ENCODE measurements around the gene CNTNAP1.

The CNTNAP1 gene

GRCh38 chr17:42697108-42697811 lies 14.9 kb downstream of the CNTNAP1 start:
- no peak for DNase-seq (ENCODE audit: low read depth)
- H3K4me3 ChIP-seq (ENCODE audit: low read depth, low read length), result no peak overlapping the region
- TF ChIP-seq CTCF (IDR thresholded peaks at IDR 0.05; ENCODE audit: low read depth, low read length, missing control alignments), result no peak

GRCh38 chr17:42698736-42699414 lies 16.5 kb downstream of the CNTNAP1 start:
- DNase-seq (ENCODE audit: low read depth), result no peak
- TF ChIP-seq CTCF (IDR thresholded peaks at IDR 0.05; ENCODE audit: low read depth, low read length, missing control alignments), result no peak

GRCh38 chr17:42699415-42699740 lies 17.0 kb downstream of the CNTNAP1 start:
- no peak overlapping the region for H3K4me3 ChIP-seq (ENCODE audit: low read depth, low read length)
- TF ChIP-seq CTCF (IDR thresholded peaks at IDR 0.05; ENCODE audit: low read depth, low read length, missing control alignments), result no peak
- no peak for DNase-seq (ENCODE audit: low read depth)

More at GRCh38 chr17:42698736-42699414, 16.5 kb downstream of the CNTNAP1 start:
- no peak overlapping the region for H3K4me3 ChIP-seq (ENCODE audit: low read depth, low read length)

- no peak for DNase-seq (ENCODE audit: low read depth)
- H3K4me3 ChIP-seq (ENCODE audit: low read depth, low read length), result no peak overlapping the region
- TF ChIP-seq CTCF (IDR thresholded peaks at IDR 0.05; ENCODE audit: low read depth, low read length, missing control alignments), result no peak
Measured at GRCh38 chr17:42700586-42701289, 18.4 kb downstream of the CNTNAP1 start.

- H3K4me3 ChIP-seq (ENCODE audit: low read depth, low read length), result no peak overlapping the region
- DNase-seq (ENCODE audit: low read depth), result no peak
- no peak for TF ChIP-seq CTCF (IDR thresholded peaks at IDR 0.05; ENCODE audit: low read depth, low read length, missing control alignments)
Measured at GRCh38 chr17:42702446-42702845, 20.1 kb downstream of the CNTNAP1 start.

GRCh38 chr17:42704490-42704836 lies 22.1 kb downstream of the CNTNAP1 start:
- no peak for TF ChIP-seq CTCF (IDR thresholded peaks at IDR 0.05; ENCODE audit: low read depth, low read length, missing control alignments)
- DNase-seq (ENCODE audit: low read depth), result no peak
- no peak overlapping the region for H3K4me3 ChIP-seq (ENCODE audit: low read depth, low read length)

Data from GM12864 (cell line).